Rectal smooth muscle tissue (tissue), 1 donor: ENCODE measurements around the gene EBF3.

Experiments used
- H3K27ac ChIP-seq: one replicate; pipeline ENCODE4 v1.7.0; 2013; ENCODE audit warnings: low read depth, low read length, inconsistent platforms
- H3K27me3 ChIP-seq: one replicate; pipeline ENCODE4 v1.7.0; 2013; ENCODE audit warnings: low read length; ENCODE audit not compliant: control insufficient read depth, insufficient read depth
- H3K36me3 ChIP-seq: one replicate; pipeline ENCODE4 v1.7.0; 2013; ENCODE audit warnings: low read length; ENCODE audit not compliant: control insufficient read depth, insufficient read depth
- H3K4me1 ChIP-seq: one replicate; pipeline ENCODE4 v1.7.0; 2013; ENCODE audit warnings: low read length; ENCODE audit not compliant: control insufficient read depth, insufficient read depth
- H3K4me3 ChIP-seq: one replicate; pipeline ENCODE4 v1.7.0; 2013; ENCODE audit warnings: low read length
- H3K9ac ChIP-seq: one replicate; pipeline ENCODE4 v1.7.0; 2013; ENCODE audit warnings: low read length

Gene EBF3

DNA sequence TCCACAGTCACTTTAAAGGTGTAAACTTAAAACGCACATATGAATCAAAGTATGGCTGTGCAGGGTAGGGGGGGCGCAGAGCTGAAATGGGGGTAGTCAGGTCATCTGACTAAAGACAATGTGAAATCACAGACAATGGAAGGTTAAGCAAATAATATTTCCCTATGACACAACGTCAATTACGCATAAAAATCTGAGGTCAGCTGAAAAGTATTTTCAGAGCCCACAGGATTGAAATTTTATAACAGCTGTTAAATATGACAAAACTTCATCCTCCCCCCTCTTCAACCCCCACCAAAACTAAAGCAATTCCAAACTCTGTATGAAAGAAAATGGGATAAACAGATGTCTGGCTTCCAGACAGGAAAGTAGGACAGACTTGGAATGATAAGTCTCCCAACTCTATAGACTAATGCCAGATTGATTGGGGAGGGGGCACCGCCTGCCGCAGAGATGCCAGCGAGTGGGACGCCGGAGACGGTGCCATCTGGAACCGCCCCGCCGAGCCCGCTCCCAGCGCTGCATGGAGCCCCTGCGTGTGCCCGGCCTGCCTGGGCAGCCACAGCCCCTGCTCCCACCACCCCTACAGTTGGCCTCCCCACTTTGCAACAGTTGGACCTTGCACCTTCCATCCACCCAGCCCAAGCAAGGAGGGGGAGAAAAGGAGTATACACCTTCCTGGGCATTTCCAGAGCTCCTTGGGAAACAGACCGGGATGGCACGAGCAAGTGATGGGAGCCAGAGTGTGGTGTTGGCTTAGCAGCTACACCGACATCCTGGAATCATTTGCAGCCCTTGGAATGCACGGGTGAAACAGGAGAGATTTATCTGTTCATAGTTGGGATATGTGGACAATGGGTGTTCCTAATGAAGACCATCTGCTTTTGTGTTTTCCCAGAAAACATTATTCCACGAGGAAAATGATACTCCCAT lies 10.7 kb downstream of the EBF3 start:
- H3K4me1 ChIP-seq: no peaks in the 10 kb centered on the region
- no peaks in the 10 kb centered on the region for H3K36me3 ChIP-seq
- H3K9ac ChIP-seq: no peak overlapping the region
- H3K4me3 ChIP-seq: no peak overlapping the region
- no peak overlapping the region for H3K27ac ChIP-seq
- peaks cover 5% of the 10 kb centered on the region for H3K27me3 ChIP-seq

DNA sequence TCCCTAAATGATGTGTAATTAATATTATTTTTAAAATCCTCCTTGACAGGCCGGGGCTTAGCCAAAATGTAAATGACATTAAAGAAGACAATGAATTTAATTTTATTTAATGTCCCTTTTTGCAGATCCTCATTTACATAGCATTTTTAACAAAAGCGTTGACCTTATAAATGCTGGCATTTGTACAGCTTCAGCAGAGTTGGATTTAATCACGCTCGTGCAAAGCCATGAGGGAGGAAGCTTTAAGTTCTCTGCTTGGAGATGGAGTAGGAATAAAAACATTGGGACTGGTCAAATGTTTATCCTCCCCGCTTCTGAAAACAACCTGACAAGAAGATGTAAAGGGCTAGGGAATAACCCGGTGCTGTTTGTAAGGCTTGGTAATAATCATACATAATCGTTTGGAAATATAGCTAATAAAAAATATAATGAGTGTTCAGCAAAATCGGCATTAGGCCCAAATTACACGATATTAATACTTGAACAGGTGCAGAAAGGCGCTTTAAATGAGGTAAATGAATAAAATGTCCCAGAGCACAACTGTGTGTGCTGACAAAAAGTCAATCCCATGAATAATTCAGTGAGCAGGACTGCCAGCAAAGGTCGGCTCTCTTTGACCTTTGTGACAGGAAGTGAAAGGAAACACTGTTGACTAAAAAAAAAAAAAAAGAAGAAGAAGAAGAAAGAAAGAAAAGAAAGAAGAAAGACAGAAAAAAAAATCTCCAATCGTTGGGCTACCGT lies 11.5 kb downstream of the EBF3 start:
- Histone ChIP-seq H3K4me1 (no peaks in the 10 kb centered on the region), H3K27me3 (no peaks in the 10 kb centered on the region), H3K9ac (no peak overlapping the region)

DNA sequence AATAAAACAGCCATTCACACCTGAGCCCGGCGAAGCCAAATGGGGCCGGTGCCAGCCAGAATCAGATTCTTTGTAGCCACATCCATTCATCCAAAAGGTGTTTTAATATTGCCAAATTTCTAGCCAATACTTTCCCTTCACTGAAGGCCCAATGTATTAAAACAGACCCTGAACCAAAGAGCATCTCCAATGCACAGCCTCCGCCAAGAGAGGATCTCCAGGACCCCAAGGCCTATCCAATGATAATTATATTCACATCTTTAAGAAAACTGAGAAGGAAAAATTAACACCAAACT lies 12.2 kb downstream of the EBF3 start:
- no peaks in the 10 kb centered on the region for H3K27me3 ChIP-seq
- no peak overlapping the region for H3K4me3 ChIP-seq
- H3K36me3 ChIP-seq: no peaks in the 10 kb centered on the region
- H3K4me1 ChIP-seq: no peaks in the 10 kb centered on the region
- no peak overlapping the region for H3K27ac ChIP-seq
- no peak overlapping the region for H3K9ac ChIP-seq

More for the DNA sequence above, 11.5 kb downstream of the EBF3 start:
- H3K36me3 ChIP-seq: no peaks in the 10 kb centered on the region
- no peak overlapping the region for H3K4me3 ChIP-seq
- H3K27ac ChIP-seq: no peak overlapping the region

DNA sequence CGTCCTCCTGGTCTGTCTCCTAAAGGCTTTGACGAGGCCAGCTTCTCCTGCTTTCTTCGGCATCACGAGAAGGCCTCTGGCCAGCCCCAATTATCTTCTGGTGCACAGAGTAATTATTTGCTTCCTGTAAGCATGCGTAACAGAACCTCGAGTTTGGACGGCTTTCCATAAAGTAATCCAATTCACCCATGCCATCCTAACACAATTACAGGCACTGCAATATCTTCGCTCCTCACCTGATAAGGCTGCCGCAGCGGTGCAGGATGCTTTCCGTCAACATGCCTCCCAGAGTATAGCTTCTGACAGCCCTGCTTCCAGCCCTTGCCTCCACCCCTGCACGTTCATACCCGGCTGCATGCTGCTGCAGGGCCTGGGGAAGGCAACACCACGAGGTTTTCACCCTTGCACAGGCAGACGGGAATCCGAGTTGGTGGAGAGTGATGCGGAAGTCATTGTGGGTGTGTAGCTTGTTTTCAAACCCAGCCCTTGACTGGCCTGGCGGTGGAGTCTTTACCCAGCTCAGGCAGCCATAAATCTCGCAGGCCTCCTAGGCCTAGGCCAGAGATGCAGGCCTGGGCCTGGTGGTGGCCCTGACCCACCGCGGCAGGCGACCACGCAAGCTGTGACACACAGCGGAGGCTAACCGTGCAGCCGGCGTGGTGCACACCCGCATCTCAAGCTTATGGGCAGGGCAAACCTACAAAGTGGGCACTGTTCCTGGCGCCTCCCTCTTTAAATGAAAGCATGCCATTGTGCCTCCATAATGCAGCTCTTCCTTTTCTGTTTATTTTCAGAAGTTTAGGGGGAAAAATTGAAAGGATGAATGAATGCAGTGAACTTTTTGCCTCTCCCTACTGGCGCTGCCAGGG lies 12.7 kb downstream of the EBF3 start:
- no peaks in the 10 kb centered on the region for H3K36me3 ChIP-seq
- no peak overlapping the region for H3K27ac ChIP-seq
- H3K27me3 ChIP-seq: no peaks in the 10 kb centered on the region
- H3K9ac ChIP-seq: no peak overlapping the region
- H3K4me3 ChIP-seq: no peak overlapping the region
- H3K4me1 ChIP-seq: no peaks in the 10 kb centered on the region

DNA sequence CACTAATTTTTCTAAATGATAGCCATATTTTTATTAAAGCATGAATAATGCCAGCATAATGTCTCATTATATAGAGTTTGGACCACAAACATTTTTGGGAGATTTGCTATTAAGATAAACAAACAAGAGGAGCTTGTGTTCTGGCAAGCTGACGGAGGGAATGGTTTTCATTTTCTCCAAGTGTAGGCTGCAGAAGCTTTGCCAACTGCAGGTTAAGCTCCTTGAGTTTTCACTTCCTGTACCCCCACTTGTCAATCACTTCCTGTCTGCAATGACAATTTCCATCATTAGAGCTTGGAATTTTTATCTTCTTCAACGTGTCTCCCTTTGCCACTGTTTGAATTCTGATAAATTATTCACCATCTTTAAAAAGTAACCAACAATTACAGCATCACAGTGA lies 13.4 kb downstream of the EBF3 start:
- H3K4me3 ChIP-seq: no peak overlapping the region
- H3K9ac ChIP-seq: no peak overlapping the region
- peaks cover 2% of the 10 kb centered on the region for H3K4me1 ChIP-seq
- H3K27ac ChIP-seq: no peak overlapping the region
- no peaks in the 10 kb centered on the region for H3K27me3 ChIP-seq
- H3K36me3 ChIP-seq: no peaks in the 10 kb centered on the region

DNA sequence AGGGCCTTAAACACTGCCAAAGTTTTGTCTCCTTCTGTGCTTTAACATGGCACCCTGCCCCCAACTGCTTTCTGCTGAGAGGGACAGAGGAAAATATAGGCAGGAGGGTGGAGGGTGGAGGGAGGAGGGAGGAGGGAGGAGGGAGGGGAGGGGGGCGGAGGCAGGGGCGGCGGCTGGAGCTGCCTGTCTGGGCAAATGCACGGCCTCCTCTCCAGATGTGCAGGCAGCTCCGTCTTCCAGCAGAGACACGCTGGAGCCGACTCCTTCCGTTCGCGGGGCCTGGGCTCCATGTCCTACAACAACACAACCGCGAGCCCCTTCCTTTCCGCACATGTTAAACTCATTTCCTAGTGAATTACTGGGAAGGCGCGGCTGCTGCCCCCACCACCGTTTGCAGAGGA lies 14.2 kb downstream of the EBF3 start:
- Histone ChIP-seq H3K4me1 (peaks cover 2% of the 10 kb centered on the region), H3K27me3 (no peaks in the 10 kb centered on the region), H3K4me3 (no peak overlapping the region), H3K36me3 (no peaks in the 10 kb centered on the region), H3K9ac (no peak overlapping the region), H3K27ac (no peak overlapping the region)

DNA sequence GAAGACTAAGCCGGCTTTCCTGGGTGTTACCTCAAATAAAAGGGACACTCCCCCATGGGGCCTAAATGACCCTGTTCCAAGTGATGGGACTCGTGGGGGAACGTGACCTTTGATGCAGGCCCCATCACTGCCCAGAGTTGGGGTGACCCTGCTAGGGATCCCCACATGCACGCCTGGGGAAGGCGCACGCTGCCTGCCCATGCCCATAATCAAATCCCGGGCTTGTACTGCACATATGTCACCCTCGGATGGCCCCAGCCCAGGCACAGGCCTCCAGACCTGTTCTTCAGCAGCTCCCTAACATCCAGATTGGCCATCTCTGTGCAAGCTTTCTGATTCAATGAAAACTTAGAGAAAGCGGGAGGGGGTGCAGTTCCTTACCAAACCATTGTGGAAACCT lies 14.7 kb downstream of the EBF3 start:
- Histone ChIP-seq H3K9ac (no peak overlapping the region), H3K27ac (no peak overlapping the region), H3K4me3 (no peak overlapping the region), H3K27me3 (no peaks in the 10 kb centered on the region), H3K4me1 (peaks cover 2% of the 10 kb centered on the region), H3K36me3 (no peaks in the 10 kb centered on the region)

DNA sequence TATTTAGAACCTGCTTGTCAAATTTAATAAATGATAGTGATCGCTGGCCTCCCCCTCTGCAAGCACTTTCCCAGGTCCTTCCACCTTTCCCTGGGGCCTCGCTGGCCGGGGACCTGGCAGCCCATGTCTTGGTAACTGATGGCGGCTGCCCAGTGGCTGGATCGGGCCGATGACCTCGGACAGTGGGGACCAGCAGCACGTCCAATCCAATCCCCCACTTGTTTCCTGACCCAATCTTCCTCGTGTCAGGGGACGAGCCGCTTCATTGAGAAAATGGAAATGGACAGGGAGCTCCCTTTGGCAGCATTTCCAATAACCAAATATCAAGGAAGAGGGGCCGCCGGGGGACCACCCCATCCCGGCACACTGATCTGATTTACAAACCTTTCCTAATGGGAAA lies 17.2 kb downstream of the EBF3 start:
- H3K27ac ChIP-seq: no peak overlapping the region
- H3K36me3 ChIP-seq: no peaks in the 10 kb centered on the region
- no peak overlapping the region for H3K9ac ChIP-seq
- peaks cover 2% of the 10 kb centered on the region for H3K4me1 ChIP-seq
- H3K4me3 ChIP-seq: no peak overlapping the region
- no peaks in the 10 kb centered on the region for H3K27me3 ChIP-seq

DNA sequence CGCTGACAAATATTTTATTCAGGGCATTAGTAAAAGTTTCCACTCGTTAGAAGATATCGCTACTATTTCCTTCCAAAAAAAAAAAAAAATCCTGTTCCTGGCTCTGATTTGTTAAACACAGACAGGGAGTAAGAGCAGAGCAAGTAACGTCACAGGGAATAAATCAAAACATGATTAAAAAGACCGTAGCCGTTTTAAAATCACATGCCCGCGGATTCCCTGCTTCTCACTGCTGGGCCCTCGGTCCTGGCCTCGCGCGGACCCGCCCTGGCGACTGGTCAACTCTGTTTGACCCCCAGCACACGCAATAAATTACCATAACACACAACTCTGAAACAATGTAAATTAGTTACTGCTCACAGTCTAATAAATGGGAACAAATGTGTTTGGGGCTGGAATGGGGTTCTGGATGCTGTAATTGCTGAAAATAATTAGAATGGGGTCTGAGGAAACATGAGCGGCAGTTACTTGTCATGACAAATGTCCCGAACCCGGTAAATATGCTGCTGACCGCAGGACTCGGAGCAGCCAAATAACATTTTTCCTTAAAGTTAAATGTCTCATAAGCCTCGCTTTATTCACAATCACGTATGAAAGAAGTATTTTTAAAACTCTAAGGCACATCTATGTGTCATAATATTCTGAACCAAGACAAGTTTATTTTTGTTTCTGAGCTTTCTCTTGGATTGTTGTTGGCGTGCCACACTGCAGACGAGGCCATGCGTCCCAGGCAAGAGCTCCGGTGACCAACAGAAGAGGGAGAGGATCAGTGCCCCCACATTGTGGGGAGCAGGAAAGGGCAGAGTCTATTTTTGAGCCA lies 17.9 kb downstream of the EBF3 start:
- H3K4me3 ChIP-seq: no peak overlapping the region
- H3K27me3 ChIP-seq: no peaks in the 10 kb centered on the region
- no peak overlapping the region for H3K9ac ChIP-seq
- H3K4me1 ChIP-seq: peaks cover 2% of the 10 kb centered on the region
- H3K36me3 ChIP-seq: no peaks in the 10 kb centered on the region
- H3K27ac ChIP-seq: no peak overlapping the region

DNA sequence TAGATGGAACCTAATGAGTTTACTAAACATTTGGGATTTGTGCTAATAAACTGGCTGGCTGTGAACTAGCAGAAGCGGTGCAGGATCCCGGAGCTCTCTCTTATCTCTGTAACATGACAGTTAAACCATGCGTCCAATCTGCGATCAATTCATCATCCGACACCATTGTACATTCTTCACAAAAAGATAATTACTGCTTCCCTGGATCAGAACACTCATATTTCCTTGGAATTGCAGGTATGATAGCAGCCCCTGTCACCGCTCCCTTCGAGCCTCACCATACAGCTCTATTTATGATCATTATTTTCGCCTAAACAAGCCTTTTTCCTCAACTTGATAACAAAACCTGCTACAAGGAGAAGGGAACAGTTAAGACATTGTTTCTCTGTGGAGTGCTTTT lies 18.5 kb downstream of the EBF3 start:
- H3K4me1 ChIP-seq: peaks cover 2% of the 10 kb centered on the region
- no peak overlapping the region for H3K9ac ChIP-seq
- H3K27ac ChIP-seq: no peak overlapping the region
- H3K36me3 ChIP-seq: no peaks in the 10 kb centered on the region
- no peaks in the 10 kb centered on the region for H3K27me3 ChIP-seq
- no peak overlapping the region for H3K4me3 ChIP-seq

DNA sequence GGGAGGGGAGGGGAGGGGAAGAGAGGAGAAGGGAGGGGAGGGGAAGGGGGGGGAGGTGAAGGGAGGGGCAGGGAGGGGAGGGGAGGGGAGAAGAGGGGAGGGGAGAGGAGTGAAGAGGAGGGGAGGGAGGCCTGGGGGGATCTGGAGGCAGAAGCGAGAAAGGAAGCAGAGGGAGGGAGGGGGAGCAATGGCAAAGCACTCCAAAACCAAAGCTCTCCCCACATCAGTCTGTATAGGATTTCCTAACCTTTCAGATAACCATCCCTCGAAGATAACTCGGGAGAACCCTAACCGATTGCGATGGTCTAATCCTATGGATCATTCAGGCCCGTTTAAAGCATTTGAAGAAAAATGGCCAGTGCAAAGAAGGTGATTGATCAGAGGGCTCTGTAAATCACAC lies 19.0 kb downstream of the EBF3 start:
- H3K36me3 ChIP-seq: no peaks in the 10 kb centered on the region
- H3K27ac ChIP-seq: no peak overlapping the region
- H3K4me1 ChIP-seq: peaks cover 2% of the 10 kb centered on the region
- H3K4me3 ChIP-seq: no peak overlapping the region
- H3K27me3 ChIP-seq: no peaks in the 10 kb centered on the region
- no peak overlapping the region for H3K9ac ChIP-seq

DNA sequence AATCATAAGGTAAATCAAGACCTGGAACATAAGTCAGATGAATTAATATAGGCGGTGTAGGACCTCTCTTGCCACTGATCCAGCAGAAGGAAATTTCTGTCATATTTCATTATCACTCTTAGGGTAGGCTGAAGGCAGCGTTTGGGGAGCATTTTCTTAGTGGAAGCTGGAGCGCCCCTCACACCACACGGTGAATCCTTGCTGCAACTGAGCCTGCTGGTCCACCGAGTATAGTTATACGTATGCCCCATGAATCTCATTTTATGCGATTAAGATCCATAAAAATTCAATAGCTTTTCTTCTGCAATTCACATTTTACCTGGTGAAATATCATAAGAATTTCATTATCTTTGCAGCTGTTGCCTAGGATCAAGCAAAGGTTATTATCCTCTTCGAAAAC lies 19.6 kb downstream of the EBF3 start:
- Histone ChIP-seq H3K27me3 (no peaks in the 10 kb centered on the region), H3K27ac (no peak overlapping the region), H3K9ac (no peak overlapping the region), H3K36me3 (no peaks in the 10 kb centered on the region), H3K4me1 (peaks cover 2% of the 10 kb centered on the region), H3K4me3 (no peak overlapping the region)
